Measurements from ENCODE around the gene NRM.
"Not testable (repeated sequence)": the region's sequence is repeated elsewhere in the genome, so short reads cannot be mapped to it uniquely, and the experiment has no call there.

NRM gene

DNA sequence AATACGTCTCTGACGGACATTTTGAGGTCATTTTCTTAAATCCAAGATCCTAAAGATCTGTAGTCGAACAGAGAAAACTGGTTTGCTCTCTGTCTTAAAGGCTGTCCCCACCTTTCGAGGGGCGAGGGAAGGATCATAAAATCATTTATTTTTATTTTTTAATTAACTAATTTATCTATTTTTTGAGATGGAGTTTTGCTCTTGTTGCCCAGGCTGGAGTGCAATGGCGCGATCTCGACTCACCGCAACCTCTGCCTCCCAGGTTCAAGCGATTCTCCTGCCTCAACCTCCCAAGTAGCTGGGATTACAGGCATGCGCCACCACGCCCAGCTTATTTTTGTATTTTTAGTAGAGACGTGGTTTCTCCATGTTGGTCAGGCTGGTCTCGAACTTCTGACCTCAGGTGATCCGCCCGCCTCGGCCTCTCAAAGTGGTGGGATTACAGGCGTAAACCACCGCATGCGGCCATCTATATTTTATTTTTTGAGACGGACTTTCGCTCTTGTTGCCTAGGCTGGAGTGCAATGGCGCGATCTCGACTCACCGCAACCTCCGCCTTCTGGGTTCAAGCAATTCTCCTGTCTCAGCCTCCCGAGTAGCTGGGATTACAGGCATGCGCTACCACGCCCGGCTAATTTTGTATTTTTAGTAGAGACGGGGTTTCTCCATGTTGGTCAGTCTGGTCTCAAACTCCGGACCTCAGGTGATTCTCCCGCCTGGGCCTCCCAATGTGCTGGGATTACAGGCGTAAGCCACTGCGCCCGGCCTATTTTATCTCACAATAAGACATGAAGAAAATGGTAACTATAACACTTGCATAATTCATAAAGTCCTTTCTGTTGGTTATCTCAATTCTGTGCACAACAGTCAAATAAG, 27.3 kb upstream of the NRM start:
- Histone ChIP-seq H3K36me3 (ENCODE audit: insufficient read depth, low read depth, low read length) (peaks cover 40% of the 10 kb centered on the region), H3K4me3 (ENCODE audit: low read length) (peak overlapping the region; percentile 64), H3K9ac (ENCODE audit: low read depth, low read length) (peak overlapping the region; percentile 95), H3K27ac (ENCODE audit: low read length) (peak overlapping the region; percentile 75)
- H3K27me3 ChIP-seq (ENCODE audit: insufficient read depth, low read length); H3K9me3 ChIP-seq (ENCODE audit: insufficient read depth, low read depth, low read length); H3K4me1 ChIP-seq (ENCODE audit: insufficient read depth, low read length): not testable (repeated sequence)

DNA sequence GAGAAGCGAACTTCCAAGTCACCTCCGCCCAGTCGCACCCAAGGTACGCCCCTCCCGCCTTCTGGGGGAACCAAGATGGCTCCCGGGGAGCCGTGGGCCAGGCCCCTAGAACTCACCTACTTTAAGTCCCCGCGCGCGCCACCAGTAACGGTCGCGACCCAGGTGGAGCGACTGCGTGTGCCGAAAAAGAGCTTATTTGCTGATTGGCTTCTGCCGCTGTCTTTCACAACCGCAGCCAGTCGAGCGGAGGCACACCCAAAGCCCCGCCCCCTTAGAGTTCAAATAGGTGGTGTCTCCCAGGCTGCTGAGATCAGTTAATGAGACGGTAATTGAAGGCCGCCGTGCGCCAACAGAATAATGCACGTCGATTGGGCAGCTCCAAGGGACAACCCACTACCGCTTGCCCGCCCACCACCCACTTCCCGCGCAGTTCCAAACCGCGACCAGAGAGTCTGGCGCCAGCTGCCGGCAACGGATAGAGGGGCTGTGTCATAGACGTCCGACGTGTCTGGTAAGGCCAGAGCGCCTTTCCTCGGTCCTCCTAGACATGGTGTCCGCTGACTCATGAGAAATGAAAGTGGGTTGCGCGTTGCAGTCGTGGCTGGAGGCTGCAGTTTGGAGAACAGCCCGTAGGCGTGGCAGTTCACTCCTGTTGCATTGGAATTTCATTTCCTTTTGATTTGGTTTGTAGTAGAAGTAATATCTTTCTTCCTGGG, 26.5 kb upstream of the NRM start, which contains the start of gene MDC1:
Gene MDC1 (minus strand): TSS at position 153 of the 716 bp plus-strand sequence. CDS start 2,106 bp downstream, outside the sequence.
- Histone ChIP-seq H3K36me3 (ENCODE audit: insufficient read depth, low read depth, low read length) (peaks cover 40% of the 10 kb centered on the region), H3K4me1 (ENCODE audit: insufficient read depth, low read length) (peaks cover 5% of the 10 kb centered on the region; the same call in 1 of the 2 replicates)

DNA sequence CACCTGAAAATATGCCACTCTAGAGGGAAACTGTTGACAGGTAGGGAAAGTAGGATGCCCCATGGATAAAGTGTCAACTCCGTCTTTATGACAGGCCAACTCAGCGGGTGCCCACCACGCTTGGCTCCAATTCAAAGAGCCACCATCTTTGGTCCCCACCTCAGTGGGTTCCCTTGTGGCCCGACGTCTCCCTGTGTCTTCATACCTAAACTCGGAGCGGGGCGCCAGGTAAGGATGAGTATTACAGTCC, 26.0 kb upstream of the NRM start:
- Histone ChIP-seq H3K4me1 (ENCODE audit: insufficient read depth, low read length) (peaks cover 5% of the 10 kb centered on the region; the same call in 1 of the 2 replicates), H3K9ac (ENCODE audit: low read depth, low read length) (peak overlapping the region; percentile 95; the same call in 1 of the 2 replicates), H3K9me3 (ENCODE audit: insufficient read depth, low read depth, low read length) (no peaks in the 10 kb centered on the region), H3K4me3 (ENCODE audit: low read length) (peak overlapping the region; percentile 64), H3K27ac (ENCODE audit: low read length) (peak overlapping the region; percentile 31), H3K36me3 (ENCODE audit: insufficient read depth, low read depth, low read length) (peaks cover 40% of the 10 kb centered on the region), H3K27me3 (ENCODE audit: insufficient read depth, low read length) (no peaks in the 10 kb centered on the region)

More for the DNA sequence above, 26.5 kb upstream of the NRM start, which contains the start of gene MDC1:
- peak within 1 kb of the TSS; percentile 75 for H3K27ac ChIP-seq (ENCODE audit: low read length)
- no peaks in the 10 kb centered on the region for H3K27me3 ChIP-seq (ENCODE audit: insufficient read depth, low read length)
- peak within 1 kb of the TSS; percentile 95 for H3K9ac ChIP-seq (ENCODE audit: low read depth, low read length)
- no peaks in the 10 kb centered on the region for H3K9me3 ChIP-seq (ENCODE audit: insufficient read depth, low read depth, low read length)
- peak within 1 kb of the TSS; percentile 64 for H3K4me3 ChIP-seq (ENCODE audit: low read length)

DNA sequence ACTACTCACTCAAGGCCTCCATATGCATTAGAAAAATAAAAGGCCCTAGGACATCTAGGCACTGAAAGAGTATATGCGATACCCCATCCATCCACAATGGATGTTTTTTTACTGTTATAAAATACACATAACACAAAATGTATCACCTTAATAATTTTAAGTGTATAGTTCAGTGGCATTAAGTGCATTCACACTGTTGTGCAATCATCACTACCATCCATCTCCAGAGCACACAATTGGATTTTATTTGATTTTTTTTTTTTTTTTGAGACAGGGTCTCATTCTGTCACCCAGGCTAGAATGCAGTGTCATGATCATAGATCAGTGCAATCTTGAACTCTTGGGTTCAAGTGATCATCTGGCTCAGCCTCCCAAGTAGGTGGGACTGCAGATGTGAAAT, 23.5 kb upstream of the NRM start:
- no peaks in the 10 kb centered on the region for H3K27me3 ChIP-seq (ENCODE audit: insufficient read depth, low read length)
- H3K4me3 ChIP-seq (ENCODE audit: low read length): no peak overlapping the region
- H3K4me1 ChIP-seq (ENCODE audit: insufficient read depth, low read length): peaks cover 5% of the 10 kb centered on the region; the same call in 1 of the 2 replicates
- H3K9ac ChIP-seq (ENCODE audit: low read depth, low read length): no peak overlapping the region
- H3K36me3 ChIP-seq (ENCODE audit: insufficient read depth, low read depth, low read length): peaks cover 56% of the 10 kb centered on the region
- H3K27ac ChIP-seq (ENCODE audit: low read length): no peak overlapping the region
- no peaks in the 10 kb centered on the region for H3K9me3 ChIP-seq (ENCODE audit: insufficient read depth, low read depth, low read length)

DNA sequence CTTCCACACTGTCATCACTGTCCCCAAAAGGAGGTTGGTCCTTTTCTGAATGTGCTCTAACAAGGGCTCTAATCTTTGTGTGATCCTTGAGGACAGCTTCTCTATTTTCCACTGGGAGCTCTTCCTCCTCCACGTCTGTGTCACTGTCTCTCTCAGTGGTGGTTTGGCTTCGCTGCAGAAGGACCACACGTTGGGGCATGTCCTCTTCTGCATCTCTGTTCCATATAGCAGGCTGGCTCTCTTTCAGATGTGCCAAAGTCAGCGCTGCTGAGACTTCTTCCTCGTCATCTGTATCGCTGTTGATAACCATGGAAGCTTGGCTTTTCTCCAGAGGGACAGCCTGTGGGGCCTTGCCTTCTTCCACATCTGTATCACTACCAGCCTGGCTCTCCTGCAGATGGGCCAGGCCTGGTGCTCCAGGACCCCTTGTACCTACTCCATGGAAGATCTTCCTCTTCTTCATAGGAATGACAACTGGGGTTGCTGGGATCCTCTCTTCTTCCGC, 21.7 kb upstream of the NRM start:
- Histone ChIP-seq H3K27ac (ENCODE audit: low read length) (no peak overlapping the region), H3K36me3 (ENCODE audit: insufficient read depth, low read depth, low read length) (peaks cover 74% of the 10 kb centered on the region), H3K9me3 (ENCODE audit: insufficient read depth, low read depth, low read length) (no peaks in the 10 kb centered on the region), H3K9ac (ENCODE audit: low read depth, low read length) (no peak overlapping the region), H3K27me3 (ENCODE audit: insufficient read depth, low read length) (no peaks in the 10 kb centered on the region), H3K4me1 (ENCODE audit: insufficient read depth, low read length) (peaks cover 2% of the 10 kb centered on the region; the same call in 1 of the 2 replicates), H3K4me3 (ENCODE audit: low read length) (no peak overlapping the region)

DNA sequence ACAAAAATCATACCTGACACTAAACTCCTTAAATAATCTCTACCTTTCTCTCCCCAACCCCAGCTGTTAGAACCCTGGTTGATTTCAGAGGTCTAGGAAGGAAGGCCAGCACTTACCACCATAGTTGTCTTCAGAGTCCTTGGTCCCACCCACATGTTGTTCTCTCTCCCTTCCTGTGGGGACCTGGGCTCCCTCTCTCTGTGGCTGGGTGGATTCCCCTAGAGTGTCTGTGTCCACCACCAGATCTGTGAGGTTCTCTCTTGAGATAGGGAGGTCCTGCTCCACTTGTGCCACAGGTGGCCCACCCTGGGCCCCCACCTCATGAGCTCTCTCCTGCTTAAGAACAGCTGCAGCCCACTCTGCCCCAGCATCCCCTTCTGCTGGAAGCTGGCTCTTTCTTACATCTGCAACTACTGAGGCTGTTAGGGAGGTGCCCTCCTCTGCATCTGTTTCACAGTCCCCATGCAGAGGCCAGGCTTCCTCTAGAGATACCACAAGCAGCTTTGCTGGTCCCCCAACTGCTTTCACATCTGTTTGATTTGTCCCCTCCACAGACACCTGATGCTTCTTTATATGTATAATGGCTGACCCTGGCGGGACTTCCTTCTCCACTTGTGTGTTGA, 21.1 kb upstream of the NRM start:
- no peak overlapping the region for H3K9ac ChIP-seq (ENCODE audit: low read depth, low read length)
- H3K4me1 ChIP-seq (ENCODE audit: insufficient read depth, low read length): peaks cover 2% of the 10 kb centered on the region; the same call in 1 of the 2 replicates
- H3K27me3 ChIP-seq (ENCODE audit: insufficient read depth, low read length): no peaks in the 10 kb centered on the region
- no peak overlapping the region for H3K27ac ChIP-seq (ENCODE audit: low read length)
- no peak overlapping the region for H3K4me3 ChIP-seq (ENCODE audit: low read length)
- peaks cover 80% of the 10 kb centered on the region for H3K36me3 ChIP-seq (ENCODE audit: insufficient read depth, low read depth, low read length)
- no peaks in the 10 kb centered on the region for H3K9me3 ChIP-seq (ENCODE audit: insufficient read depth, low read depth, low read length)

DNA sequence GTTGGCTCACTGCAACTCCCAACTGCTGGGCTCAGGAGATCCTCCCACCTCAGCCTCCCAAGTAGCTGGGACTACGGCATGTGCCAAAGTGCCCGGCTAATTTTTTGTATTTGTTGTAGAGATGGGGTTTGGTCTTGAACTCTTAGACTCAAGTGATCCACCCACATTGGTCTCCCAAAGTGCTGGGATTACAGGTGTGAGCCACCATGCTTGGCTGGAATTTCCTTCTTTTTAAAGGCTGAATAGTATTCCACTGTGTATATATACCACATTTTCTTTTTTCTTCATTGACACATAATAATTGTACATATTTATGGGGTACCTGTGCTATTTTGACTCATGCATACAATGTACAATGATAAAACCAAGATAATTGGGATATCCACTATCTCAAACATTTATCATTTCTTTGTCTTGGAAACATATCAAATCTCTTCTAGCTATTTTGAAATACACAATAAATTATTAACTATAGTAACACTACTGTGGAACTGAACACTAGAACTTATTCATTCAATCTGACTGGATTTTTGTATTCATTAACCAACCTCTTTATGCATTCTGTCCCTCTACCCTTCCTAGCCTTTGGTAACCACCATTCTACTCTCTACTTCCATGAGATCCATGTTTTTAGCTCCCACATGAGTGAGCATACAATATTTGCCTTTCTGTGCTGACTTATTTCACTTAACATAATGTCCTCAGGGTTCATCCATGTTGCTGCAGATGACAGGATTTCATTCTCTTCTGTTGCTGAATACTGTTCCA, 18.5 kb upstream of the NRM start:
- Histone ChIP-seq H3K27ac (ENCODE audit: low read length) (no peak overlapping the region), H3K9ac (ENCODE audit: low read depth, low read length) (no peak overlapping the region), H3K36me3 (ENCODE audit: insufficient read depth, low read depth, low read length) (peaks cover 93% of the 10 kb centered on the region), H3K4me3 (ENCODE audit: low read length) (no peak overlapping the region), H3K9me3 (ENCODE audit: insufficient read depth, low read depth, low read length) (no peaks in the 10 kb centered on the region), H3K4me1 (ENCODE audit: insufficient read depth, low read length) (no peaks in the 10 kb centered on the region), H3K27me3 (ENCODE audit: insufficient read depth, low read length) (no peaks in the 10 kb centered on the region)

DNA sequence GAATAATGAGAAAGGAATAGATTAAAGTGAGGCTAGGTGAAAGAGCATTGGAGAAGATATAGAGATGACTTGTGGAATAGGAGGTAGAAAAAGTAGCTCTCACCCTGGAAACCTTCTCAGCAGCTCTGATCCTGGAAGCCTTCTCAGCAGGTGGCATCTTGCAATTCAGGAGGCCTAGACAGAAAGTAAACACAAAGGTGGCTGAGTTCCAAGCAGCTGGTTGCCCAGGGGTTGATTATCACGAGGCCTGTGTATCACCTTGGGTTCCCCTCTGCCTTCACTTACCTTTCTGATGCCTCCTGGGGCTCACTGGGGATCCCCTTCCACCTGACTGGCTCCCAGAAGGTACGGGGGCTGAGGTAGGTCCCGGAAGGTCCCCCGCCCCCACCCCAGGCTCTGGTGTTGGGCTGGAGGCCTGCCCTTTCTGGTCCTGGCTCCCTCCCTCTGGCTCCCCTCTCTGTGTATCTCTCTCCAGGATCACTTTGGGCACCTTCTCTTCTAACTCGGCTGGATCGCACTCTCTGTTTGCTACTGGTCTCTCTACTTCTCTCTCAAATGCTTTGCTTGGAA, 16.6 kb upstream of the NRM start:
- no peaks in the 10 kb centered on the region for H3K9me3 ChIP-seq (ENCODE audit: insufficient read depth, low read depth, low read length)
- no peaks in the 10 kb centered on the region for H3K27me3 ChIP-seq (ENCODE audit: insufficient read depth, low read length)
- H3K4me1 ChIP-seq (ENCODE audit: insufficient read depth, low read length): no peaks in the 10 kb centered on the region
- H3K36me3 ChIP-seq (ENCODE audit: insufficient read depth, low read depth, low read length): peaks cover 92% of the 10 kb centered on the region
- H3K4me3 ChIP-seq (ENCODE audit: low read length): no peak overlapping the region
- no peak overlapping the region for H3K9ac ChIP-seq (ENCODE audit: low read depth, low read length)
- no peak overlapping the region for H3K27ac ChIP-seq (ENCODE audit: low read length)

DNA sequence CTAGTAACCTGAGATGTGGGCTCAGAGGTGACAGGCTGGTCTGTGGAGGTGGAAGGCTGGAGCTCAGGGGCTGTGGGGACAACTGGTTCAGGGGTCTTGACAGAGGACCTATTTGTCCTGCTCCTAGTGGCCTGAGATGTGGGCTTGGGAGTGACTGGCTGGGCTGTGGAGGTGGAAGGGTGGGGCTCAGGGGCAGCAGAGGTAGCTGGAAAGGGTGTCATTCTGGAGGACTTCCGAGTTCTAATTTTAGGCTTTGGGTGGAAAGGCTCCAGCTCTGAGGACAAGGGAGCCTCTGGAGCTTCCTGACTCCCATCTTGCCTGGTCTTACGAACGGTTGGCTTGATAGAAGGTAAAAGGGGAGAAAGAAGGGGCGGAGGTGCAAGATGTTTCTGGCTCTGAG, 14.8 kb upstream of the NRM start:
- no peak overlapping the region for H3K27ac ChIP-seq (ENCODE audit: low read length)
- no peak overlapping the region for H3K9ac ChIP-seq (ENCODE audit: low read depth, low read length)
- peaks cover 84% of the 10 kb centered on the region for H3K36me3 ChIP-seq (ENCODE audit: insufficient read depth, low read depth, low read length)
- H3K4me3 ChIP-seq (ENCODE audit: low read length): no peak overlapping the region
- no peaks in the 10 kb centered on the region for H3K4me1 ChIP-seq (ENCODE audit: insufficient read depth, low read length)
- no peaks in the 10 kb centered on the region for H3K9me3 ChIP-seq (ENCODE audit: insufficient read depth, low read depth, low read length)
- H3K27me3 ChIP-seq (ENCODE audit: insufficient read depth, low read length): no peaks in the 10 kb centered on the region

DNA sequence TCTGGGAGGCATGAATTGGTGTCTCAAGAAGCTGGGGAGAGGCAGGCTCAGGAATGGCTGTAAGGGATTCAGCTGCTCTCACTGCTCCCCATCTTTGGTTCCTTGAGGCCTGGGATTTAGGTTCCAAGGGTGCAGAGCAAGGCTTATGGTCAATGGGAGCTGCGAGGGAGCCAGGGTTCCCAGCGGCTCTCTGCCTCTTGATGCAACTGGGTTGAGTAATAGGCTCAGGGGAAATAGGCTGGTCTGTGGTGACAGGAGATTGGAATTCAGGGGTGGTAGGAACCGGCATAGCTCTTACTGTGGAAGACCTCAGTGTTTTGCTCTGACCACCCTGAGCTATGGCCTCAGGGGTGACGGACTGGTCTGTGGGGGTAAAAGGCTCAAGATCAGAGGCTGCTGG, 13.0 kb upstream of the NRM start:
- no peak overlapping the region for H3K4me3 ChIP-seq (ENCODE audit: low read length)
- no peak overlapping the region for H3K27ac ChIP-seq (ENCODE audit: low read length)
- no peak overlapping the region for H3K9ac ChIP-seq (ENCODE audit: low read depth, low read length)
- no peaks in the 10 kb centered on the region for H3K4me1 ChIP-seq (ENCODE audit: insufficient read depth, low read length)
- H3K9me3 ChIP-seq (ENCODE audit: insufficient read depth, low read depth, low read length): no peaks in the 10 kb centered on the region
- H3K27me3 ChIP-seq (ENCODE audit: insufficient read depth, low read length): no peaks in the 10 kb centered on the region
- peaks cover 83% of the 10 kb centered on the region for H3K36me3 ChIP-seq (ENCODE audit: insufficient read depth, low read depth, low read length)

DNA sequence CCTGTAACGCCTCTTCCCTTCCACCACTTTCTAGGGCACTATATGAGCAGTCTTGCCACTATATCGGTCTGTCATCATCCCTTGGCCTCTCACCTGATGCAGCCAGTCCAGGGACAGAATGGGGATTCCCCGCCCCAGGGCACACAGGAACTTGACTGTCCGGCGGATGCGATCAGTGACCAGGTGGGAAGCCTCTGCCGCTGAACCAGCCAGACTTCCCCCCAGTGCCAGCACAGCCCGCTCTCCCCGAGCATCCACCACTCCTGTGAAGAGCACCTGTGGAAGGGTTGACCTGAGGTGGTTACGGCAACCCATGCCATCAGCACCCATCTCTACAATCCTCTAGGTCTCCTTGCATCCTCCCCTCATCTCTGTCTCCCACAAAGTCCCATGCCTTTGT, 12.2 kb upstream of the NRM start:
- Histone ChIP-seq H3K9ac (ENCODE audit: low read depth, low read length) (no peak overlapping the region), H3K27me3 (ENCODE audit: insufficient read depth, low read length) (no peaks in the 10 kb centered on the region), H3K4me3 (ENCODE audit: low read length) (no peak overlapping the region), H3K27ac (ENCODE audit: low read length) (no peak overlapping the region), H3K4me1 (ENCODE audit: insufficient read depth, low read length) (no peaks in the 10 kb centered on the region), H3K36me3 (ENCODE audit: insufficient read depth, low read depth, low read length) (peaks cover 75% of the 10 kb centered on the region), H3K9me3 (ENCODE audit: insufficient read depth, low read depth, low read length) (no peaks in the 10 kb centered on the region)

Data from iPS-20b (cell line).